DMS114 treated with DMSO at 0.1 percent for 48 hours (cell line): Measurements from ENCODE around the gene LIX1L.

Experiments
- DNase-seq: peaks from one replicate; lab custom pipeline; 2025; ENCODE audit not compliant: unreplicated experiment; lab: John Stamatoyannopoulos, UW

The LIX1L gene

GRCh38 chr1:145957443-145958319 is at the start of gene LIX1L:
Gene LIX1L, minus strand, starts transcription at chr1:145958017. Its CDS starts 90 bp downstream, at chr1:145957927.
- peak; percentile 99 for DNase-seq

GRCh38 chr1:146001709-146002108 is 43.9 kb upstream of the LIX1L start:
- no peak for DNase-seq

DNA sequence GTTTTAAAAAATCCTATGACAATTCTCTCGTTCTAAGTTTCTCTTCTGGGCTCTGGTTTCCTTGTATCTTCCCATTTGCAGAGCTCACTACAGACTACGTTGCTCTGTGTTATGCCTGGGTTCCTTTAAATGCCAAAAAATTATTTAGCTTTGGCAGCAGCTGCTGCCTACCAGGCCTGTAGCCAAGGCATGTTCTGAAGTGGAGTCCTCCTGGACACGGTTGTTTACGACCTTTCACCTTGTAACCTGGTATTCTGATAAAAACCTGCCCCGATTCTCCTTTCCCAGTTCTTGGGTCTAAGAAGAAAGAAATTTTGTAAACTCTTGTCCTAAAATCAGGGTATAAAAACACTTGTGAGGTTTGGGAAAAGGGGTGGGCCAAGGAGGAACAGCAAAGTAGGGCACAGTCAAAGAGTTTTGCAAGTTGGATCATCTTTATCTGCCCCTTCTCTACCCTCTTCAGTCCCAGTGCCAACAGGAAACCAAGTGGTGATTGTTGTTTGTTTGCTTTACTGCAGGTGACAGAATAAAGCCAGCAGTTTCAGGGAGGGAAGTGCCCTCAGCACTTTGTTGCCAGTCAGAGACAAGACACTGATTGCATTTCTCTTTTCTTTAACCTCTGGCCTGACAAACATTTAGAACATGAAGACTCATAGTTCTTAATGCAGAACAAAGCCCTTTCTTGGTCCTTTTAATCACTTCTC is 41.7 kb upstream of the LIX1L start:
- no peak for DNase-seq

DNA sequence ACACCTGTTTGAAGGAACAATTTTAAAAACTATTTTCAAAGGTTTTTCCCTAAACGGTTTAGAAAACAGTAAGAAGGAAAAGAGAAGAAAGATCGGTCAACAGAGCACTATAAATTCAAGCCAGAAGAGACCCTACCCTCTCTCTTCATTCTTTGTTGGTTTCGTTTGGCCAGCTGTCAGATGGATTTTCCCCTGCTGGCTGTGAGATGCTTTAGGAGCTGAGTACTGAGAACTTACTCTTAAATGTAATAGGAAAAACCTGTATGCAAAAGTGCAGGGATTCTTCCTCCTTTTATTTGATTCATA is 39.9 kb upstream of the LIX1L start:
- DNase-seq: no peak

- DNase-seq: no peak
Observed at GRCh38 chr1:145997016-145997717, 39.4 kb upstream of the LIX1L start.

DNA sequence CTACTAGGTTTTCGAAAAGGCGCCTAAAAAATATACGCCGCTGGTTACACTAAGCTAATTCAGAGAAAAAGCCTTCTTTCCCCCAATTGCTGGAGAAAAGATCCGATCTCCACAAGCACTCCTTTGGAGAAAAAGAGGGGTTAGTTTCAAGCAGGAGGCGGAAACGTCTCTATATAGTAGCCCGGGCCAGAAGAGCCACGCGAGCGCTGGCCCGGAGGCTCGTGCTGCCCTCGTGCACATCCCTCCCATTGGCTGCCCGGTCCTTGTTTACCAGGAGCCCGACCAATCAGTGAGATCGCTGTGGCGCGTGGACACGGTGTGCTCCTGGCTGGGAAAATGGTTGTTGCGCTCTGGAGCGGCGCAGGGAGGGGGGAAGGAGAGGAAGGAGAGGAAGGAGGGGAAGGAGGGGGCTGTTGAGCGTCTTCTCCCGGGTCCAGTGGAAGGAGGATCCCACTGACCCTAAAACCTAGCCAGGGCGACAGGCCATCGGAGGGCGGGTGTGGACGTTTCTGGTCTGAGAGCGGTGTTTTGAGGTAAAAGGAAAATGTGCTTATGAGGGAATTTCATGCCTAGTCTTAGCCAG is 38.7 kb upstream of the LIX1L start, which contains the start of gene TXNIP:
Gene TXNIP (minus strand): TSS at position 147 of the 583 bp plus-strand sequence. CDS start 313 bp downstream, outside the sequence.
- peak; percentile 95 for DNase-seq

DNA sequence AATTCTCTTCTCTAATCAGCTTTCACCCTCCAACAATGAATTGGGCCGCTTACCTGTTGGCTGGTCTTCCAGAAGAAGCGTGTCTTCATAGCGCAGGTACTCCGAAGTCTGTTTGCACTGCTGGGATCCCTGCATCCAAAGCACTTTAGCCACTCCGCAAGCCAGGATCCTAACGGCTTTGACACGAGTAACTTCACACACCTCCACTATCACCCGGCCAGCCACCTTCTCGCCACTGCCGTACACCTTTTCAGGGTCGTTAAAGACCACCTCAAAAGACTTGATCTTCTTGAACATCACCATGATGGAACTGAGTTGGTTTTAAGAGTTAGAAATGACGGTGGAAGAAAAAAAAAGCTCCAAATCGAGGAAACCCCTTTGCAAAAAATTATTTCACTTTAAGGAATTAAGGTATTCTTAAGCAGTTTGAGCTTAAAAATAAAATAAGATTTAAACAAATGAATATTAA is 38.2 kb upstream of the LIX1L start:
- no peak for DNase-seq

DNA sequence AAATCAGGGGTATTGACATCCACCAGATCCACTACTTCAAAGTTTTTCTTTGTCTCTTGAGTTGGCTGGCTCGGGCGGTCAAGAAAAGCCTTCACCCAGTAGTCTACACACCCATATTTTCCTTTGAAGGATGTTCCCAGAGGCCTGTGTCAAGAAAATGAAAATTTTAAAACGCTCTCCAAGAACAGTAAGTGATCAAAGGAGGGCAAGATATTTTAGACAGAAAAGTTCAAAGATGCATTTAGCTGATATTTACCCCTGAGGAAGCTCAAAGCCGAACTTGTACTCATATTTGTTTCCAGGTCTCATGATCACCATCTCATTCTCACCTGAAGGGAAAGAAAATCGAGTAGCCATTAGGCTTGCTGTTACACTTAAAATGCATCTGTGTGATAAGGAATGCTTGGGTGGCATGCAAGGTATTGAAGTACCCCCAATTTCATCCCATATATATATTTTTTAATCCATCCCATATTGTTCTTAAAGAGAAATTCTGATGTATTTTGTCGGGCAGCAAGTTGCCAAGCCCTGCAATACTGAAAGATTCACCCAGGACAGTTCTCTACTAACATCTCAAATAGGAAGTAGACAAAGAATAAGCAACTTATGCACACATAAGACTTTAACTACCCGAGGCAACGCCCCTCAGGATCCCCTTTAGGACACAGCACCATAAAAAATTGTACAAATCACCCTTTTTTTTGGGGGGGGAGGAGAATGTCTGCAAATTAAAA is 37.5 kb upstream of the LIX1L start:
- DNase-seq: no peak

DNA sequence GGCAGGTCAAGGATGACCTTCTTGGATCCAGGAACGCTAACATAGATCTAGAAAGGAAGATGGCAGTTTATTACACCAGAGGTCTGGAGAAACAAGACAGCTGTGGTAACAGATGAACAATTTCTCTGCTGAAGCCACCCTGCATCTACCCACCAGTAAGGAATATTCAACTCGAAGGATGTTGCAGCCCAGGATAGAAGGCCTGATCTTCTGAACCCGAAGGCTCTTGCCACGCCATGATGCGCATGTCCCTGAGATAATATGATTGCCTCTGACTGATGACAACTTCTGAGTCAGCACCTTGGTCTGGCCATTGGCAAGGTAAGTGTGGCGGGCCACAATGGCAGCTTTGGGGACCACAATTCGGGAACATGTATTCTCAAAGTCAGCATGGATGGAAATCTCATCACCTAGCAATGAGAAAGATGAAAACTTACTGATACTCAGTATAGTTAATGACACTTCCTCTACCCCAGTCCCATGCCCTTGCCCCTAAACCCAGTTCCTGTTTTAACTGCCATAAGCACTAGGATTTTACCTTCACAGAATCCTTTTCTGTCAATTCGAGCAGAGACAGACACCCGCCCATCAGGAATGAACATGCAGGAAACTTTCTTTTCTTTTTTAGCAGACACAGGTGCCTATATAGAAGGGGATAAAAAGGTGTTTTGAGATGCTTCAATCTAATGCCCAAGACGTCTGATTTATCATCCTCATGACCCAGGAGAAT is 36.7 kb upstream of the LIX1L start:
- no peak for DNase-seq

GRCh38 chr1:145993618-145994390 is 36.0 kb upstream of the LIX1L start:
- no peak for DNase-seq

DNA sequence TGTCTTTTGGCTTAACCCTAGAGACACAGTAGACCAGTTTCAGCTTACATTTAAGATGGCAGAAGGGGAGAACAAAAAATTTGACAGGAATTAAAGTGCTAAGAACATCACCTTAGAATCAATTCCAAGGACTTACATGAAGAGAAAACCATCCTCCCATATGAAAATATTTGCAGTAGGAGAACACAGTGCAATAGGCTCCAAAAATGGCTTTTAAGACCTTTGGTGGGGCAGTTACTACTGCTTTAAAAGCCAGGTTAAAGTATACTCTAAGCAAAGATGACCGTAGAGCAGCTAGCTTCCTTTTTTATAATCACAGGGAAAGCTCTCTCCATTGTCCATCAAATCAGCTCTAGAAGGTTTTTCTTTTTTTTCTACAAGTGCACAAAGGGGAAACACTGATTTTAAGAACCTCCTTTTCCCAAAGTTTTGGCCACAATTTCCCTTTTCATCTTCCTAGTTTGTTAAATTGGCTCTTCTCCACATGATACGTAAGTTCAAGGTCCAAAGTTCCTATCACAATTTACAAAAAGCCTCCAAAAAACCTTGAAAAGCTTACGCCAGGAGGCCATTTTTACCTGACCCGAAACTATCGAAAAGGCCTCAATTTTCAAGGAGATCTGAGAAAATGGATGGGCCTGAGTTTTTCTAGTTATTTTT is 35.3 kb upstream of the LIX1L start:
- DNase-seq: no peak

GRCh38 chr1:145992502-145992936 is 34.7 kb upstream of the LIX1L start:
- DNase-seq: no peak

GRCh38 chr1:145991735-145992412 is 34.1 kb upstream of the LIX1L start:
- DNase-seq: no peak

GRCh38 chr1:145990249-145990855 is 32.5 kb upstream of the LIX1L start:
- no peak for DNase-seq

GRCh38 chr1:145988773-145989172 is 31.0 kb upstream of the LIX1L start:
- DNase-seq: no peak

DNA sequence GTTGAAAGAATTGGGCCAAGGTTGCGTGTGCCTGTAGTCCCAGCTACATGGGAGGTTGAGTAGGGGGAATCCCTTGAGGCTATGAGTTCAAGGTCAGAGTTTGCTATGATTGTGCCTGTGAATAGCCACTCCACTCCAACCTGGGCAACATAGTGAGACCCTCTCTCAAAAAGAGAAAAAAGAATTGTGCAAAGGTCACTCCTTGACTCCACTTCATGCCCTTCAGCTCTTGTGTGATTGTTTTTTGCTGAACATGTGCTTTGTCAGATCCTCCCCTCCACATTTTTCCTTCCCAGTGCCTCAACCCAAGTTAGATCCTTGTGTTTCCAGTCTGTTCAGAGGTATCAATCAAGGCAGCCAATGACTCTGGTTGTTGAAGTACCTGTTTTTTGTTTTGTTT is 30.1 kb upstream of the LIX1L start:
- no peak for DNase-seq

- DNase-seq: no peak
Observed at GRCh38 chr1:145986551-145986950, 28.7 kb upstream of the LIX1L start.
